HepG2 (cell line): Measurements from ENCODE around the gene NR3C2. TPM values are rescaled to one million over a fixed set of nuclear protein-coding genes. Genes with fewer than 3 reads are reported as not detected.

Experiments used
- ATAC-seq: fragments of 200-7000 bp; cut with Tn5 transposase; 3 replicates; pipeline ENCODE4 v1.9.1; 2020; ENCODE audit warnings: mild to moderate bottlenecking, moderate library complexity
- BruUV-seq: library from RNA; stranded (reverse); fragments of 400-500 nt; replicated peaks from 2 replicates; lab custom pipeline; 2021; lab: Mats Ljungman, UMichigan
- CTCF ChIA-PET: fragments of 300-600 bp; formaldehyde crosslinking; extraction: SDS; loops from one replicate; lab custom pipeline; 2021; ENCODE audit warnings: low total read pairs, inconsistent platforms, low intra/inter-chr PET ratio; lab: Yijun Ruan, JAX
- POLR2A ChIA-PET: fragments of 350-600 bp; sonication (Branson Sonifier 250); formaldehyde crosslinking; loops from one replicate; lab custom pipeline; 2020; ENCODE audit warnings: antibody characterized with exemption, inconsistent platforms; lab: Yijun Ruan, JAX
- DNase-seq: peaks from one replicate; pipeline ENCODE4 v3.0.0-alpha.2; 2015; ENCODE audit warnings: low spot score
- FAIRE-seq: peaks from 3 replicates; lab custom pipeline; 2011; peaks lifted over from hg19 to GRCh38; lab: Jason Lieb, UNC
- H2AFZ ChIP-seq: one replicate; pipeline ENCODE4 v1.6.1; 2011; ENCODE audit warnings: low read length, inconsistent platforms
- H3K27ac ChIP-seq: fragments of 300-600 bp; 3 replicates; pipeline ENCODE4 v1.8.0; 2011; ENCODE audit warnings: mixed run types, mild to moderate bottlenecking, mixed read lengths, low read length, inconsistent platforms; ENCODE audit not compliant: insufficient read depth; ENCODE audit errors: extremely low read length
- H3K27me3 ChIP-seq, 2 experiments: fragments of 200-600 bp in 1 of 2; 2 replicates in 1 of 2; 3 replicates in 1 of 2; pipeline versions ENCODE4 v1.6.0 to v1.8.0; 2011; ENCODE audit warnings: low read length in 2 of 2, mild to moderate bottlenecking in 2 of 2, moderate library complexity in 2 of 2, inconsistent platforms in 1 of 2; ENCODE audit not compliant: insufficient read depth in 2 of 2, control insufficient read depth in 1 of 2
- H3K36me3 ChIP-seq, 2 experiments: fragments of 200-600 bp in 1 of 2; replicated peaks in 1 of 2; 2 replicates in 1 of 2; 3 replicates in 1 of 2; pipeline versions ENCODE4 v1.5.1 to v1.8.0; 2011; ENCODE audit warnings: low read length in 2 of 2, inconsistent platforms in 1 of 2; ENCODE audit not compliant: insufficient read depth in 2 of 2, control insufficient read depth in 1 of 2
- H3K4me1 ChIP-seq: 2 replicates; pipeline ENCODE4 v1.5.1; 2012; ENCODE audit warnings: low read length, inconsistent platforms; ENCODE audit not compliant: insufficient read depth
- H3K4me2 ChIP-seq: 2 replicates; pipeline ENCODE4 v1.6.0; 2011; ENCODE audit warnings: low read depth, low read length, inconsistent platforms
- H3K4me3 ChIP-seq, 3 experiments: fragments of 200-600 bp in 1 of 3; sonication (generic), shearing (Covaris generic) in 1 of 3; replicated peaks in 1 of 3; 2 replicates each; pipeline ENCODE4 v1.5.1; 2011 to 2016; ENCODE audit warnings: low read length in 3 of 3, inconsistent platforms in 2 of 3, low read depth in 2 of 3, mild to moderate bottlenecking in 2 of 3, control low read depth in 1 of 3, mixed read lengths in 1 of 3; ENCODE audit not compliant: insufficient read depth in 1 of 3
- H3K79me2 ChIP-seq: one replicate; pipeline ENCODE4 v1.6.1; 2011; ENCODE audit warnings: low read length, inconsistent platforms; ENCODE audit not compliant: insufficient read depth
- H3K9ac ChIP-seq: 2 replicates; pipeline ENCODE4 v1.6.0; 2011; ENCODE audit warnings: mild to moderate bottlenecking, low read depth, low read length, inconsistent platforms; ENCODE audit not compliant: insufficient read depth
- H3K9me3 ChIP-seq: 2 replicates; pipeline ENCODE4 v1.5.1; 2012; ENCODE audit warnings: mild to moderate bottlenecking, low read length
- H4K20me1 ChIP-seq: 2 replicates; pipeline ENCODE4 v1.6.0; 2011; ENCODE audit warnings: inconsistent platforms, mild to moderate bottlenecking, low read length, moderate library complexity; ENCODE audit not compliant: insufficient read depth
- NFIB ChIP-seq: sonication (generic); formaldehyde crosslinking; IDR thresholded peaks from 2 replicates; pipeline ENCODE4 v1.9.0; 2021; ENCODE audit warnings: missing genetic modification reagents, mild to moderate bottlenecking, borderline replicate concordance
- ZNF607 ChIP-seq: sonication (generic); formaldehyde crosslinking; IDR thresholded peaks from 2 replicates; pipeline ENCODE4 v1.5.1; 2020; ENCODE audit warnings: missing genetic modification reagents, mild to moderate bottlenecking, borderline replicate concordance
- WGBS: methylation state at CpG from one replicate; pipeline ENCODE4 v1.1.6; 2017; ENCODE audit warnings: low lambda C conversion rate; 5-methylcytosine and 5-hydroxymethylcytosine counted together
- in situ Hi-C: cut with HindIII; loops from 2 replicates; pipeline ENCODE4 v1.10.0; 2017; ENCODE audit warnings: low pct_unique_long_range_greater_than_20kb; ENCODE audit not compliant: extremely low pct_ligation_motif_present
- intact Hi-C: fragments of 100-400 bp; cut with micrococcal nuclease; formaldehyde crosslinking; loops from one replicate; pipeline ENCODE4 v1.10.0; 2022; ENCODE audit not compliant: unreplicated experiment
- polyA plus RNA-seq, 8 experiments: library from polyadenylated mRNA; depleted of rRNA in 3 of 8; stranded (reverse) in 7 of 8; unstranded in 1 of 8; fragments of >200 nt; fragmentation: Illumina TruSeq in 4 of 8; extraction: Trizol in 4 of 8; gene quantifications; 2 replicates each; pipeline versions ENCODE4 v1.2.1 to v1.2.3, GENCODE V29; 2011 to 2016; ENCODE audit warnings: low read depth in 4 of 8, missing spikeins in 1 of 8, mixed read lengths in 1 of 8; ENCODE audit not compliant: insufficient read depth in 1 of 8
- total RNA-seq, 5 experiments: library from RNA; depleted of rRNA; stranded (reverse); fragments of >200 nt; fragmentation: Illumina TruSeq; extraction: Trizol; gene quantifications; 2 replicates each; pipeline ENCODE4 v1.2.3, GENCODE V29; 2016; ENCODE audit warnings: low read depth in 1 of 5
- TF ChIP-seq, protein P1 (sequence below): sonication (generic); formaldehyde crosslinking; conservative IDR thresholded peaks from 2 replicates; pipeline ENCODE4 v1.8.0; 2022; ENCODE audit warnings: mild to moderate bottlenecking, moderate library complexity, missing genetic modification reagents
- TF ChIP-seq, protein P2 (sequence below): sonication (generic); formaldehyde crosslinking; IDR thresholded peaks from 2 replicates; pipeline ENCODE4 v1.4.0; 2020; ENCODE audit warnings: missing genetic modification reagents, borderline replicate concordance

The NR3C2 gene
- total and polyA plus RNA-seq, 2 of the 13 experiments (the other 11 are each of a cell fraction or from before 2014, with no cell fraction given) = 0.26 to 0.46 TPM

DNA sequence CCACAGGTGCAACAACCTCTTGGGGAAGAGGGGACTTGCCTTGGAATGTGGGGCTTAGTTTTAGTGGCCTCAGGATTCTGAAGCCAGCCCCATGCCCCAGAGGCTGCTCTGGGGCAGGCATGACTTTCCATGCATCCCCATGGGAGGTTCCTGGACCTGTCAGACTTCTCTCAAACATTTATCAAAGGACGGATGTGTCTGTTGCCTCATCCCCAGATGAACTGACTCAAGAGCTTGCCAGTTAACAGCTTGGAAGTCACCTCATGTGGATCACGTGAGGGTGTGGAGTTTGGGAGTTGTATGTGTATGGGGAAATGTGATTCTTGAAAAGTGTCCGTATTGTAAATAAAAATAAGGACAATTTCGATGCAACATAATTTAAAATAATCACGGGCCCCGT lies 368.9 kb downstream of the NR3C2 start:
- TF ChIP-seq ZNF607 (no peak), NFIB (no peak)
- TF ChIP-seq, protein P1, sequence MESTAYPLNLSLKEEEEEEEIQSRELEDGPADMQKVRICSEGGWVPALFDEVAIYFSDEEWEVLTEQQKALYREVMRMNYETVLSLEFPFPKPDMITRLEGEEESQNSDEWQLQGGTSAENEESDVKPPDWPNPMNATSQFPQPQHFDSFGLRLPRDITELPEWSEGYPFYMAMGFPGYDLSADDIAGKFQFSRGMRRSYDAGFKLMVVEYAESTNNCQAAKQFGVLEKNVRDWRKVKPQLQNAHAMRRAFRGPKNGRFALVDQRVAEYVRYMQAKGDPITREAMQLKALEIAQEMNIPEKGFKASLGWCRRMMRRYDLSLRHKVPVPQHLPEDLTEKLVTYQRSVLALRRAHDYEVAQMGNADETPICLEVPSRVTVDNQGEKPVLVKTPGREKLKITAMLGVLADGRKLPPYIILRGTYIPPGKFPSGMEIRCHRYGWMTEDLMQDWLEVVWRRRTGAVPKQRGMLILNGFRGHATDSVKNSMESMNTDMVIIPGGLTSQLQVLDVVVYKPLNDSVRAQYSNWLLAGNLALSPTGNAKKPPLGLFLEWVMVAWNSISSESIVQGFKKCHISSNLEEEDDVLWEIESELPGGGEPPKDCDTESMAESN (CRISPR knock-in tag) = no peak
- TF ChIP-seq, protein P2, sequence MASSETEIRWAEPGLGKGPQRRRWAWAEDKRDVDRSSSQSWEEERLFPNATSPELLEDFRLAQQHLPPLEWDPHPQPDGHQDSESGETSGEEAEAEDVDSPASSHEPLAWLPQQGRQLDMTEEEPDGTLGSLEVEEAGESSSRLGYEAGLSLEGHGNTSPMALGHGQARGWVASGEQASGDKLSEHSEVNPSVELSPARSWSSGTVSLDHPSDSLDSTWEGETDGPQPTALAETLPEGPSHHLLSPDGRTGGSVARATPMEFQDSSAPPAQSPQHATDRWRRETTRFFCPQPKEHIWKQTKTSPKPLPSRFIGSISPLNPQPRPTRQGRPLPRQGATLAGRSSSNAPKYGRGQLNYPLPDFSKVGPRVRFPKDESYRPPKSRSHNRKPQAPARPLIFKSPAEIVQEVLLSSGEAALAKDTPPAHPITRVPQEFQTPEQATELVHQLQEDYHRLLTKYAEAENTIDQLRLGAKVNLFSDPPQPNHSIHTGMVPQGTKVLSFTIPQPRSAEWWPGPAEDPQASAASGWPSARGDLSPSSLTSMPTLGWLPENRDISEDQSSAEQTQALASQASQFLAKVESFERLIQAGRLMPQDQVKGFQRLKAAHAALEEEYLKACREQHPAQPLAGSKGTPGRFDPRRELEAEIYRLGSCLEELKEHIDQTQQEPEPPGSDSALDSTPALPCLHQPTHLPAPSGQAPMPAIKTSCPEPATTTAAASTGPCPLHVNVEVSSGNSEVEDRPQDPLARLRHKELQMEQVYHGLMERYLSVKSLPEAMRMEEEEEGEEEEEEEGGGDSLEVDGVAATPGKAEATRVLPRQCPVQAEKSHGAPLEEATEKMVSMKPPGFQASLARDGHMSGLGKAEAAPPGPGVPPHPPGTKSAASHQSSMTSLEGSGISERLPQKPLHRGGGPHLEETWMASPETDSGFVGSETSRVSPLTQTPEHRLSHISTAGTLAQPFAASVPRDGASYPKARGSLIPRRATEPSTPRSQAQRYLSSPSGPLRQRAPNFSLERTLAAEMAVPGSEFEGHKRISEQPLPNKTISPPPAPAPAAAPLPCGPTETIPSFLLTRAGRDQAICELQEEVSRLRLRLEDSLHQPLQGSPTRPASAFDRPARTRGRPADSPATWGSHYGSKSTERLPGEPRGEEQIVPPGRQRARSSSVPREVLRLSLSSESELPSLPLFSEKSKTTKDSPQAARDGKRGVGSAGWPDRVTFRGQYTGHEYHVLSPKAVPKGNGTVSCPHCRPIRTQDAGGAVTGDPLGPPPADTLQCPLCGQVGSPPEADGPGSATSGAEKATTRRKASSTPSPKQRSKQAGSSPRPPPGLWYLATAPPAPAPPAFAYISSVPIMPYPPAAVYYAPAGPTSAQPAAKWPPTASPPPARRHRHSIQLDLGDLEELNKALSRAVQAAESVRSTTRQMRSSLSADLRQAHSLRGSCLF (CRISPR knock-in tag) = no peak
- no peak for ATAC-seq

More for the DNA sequence above, 368.9 kb downstream of the NR3C2 start:
- Histone ChIP-seq H3K4me1 (no peaks in the 10 kb centered on the region), H3K27ac (no peak overlapping the region), H3K4me2 (no peak overlapping the region), H3K36me3 (no peaks in the 10 kb centered on the region), H3K9ac (no peak overlapping the region), H3K4me3 (no peak overlapping the region), H2AFZ (no peak overlapping the region), H3K27me3 (no peaks in the 10 kb centered on the region), H4K20me1 (no peaks in the 10 kb centered on the region), H3K79me2 (no peaks in the 10 kb centered on the region), H3K9me3 (peaks cover 33% of the 10 kb centered on the region)
- FAIRE-seq (no peak), DNase-seq (no peak)
- ChIA-PET POLR2A (no interaction called here), CTCF (no interaction called here)
- intact Hi-C loops = no loop called here
- in situ Hi-C loops = no loop called here
- 59% methylated on average over 6 of the region's 6 CpGs for WGBS
- BruUV-seq = no TSS peak
